ENCODE results near the gene TKFC.

DNA sequence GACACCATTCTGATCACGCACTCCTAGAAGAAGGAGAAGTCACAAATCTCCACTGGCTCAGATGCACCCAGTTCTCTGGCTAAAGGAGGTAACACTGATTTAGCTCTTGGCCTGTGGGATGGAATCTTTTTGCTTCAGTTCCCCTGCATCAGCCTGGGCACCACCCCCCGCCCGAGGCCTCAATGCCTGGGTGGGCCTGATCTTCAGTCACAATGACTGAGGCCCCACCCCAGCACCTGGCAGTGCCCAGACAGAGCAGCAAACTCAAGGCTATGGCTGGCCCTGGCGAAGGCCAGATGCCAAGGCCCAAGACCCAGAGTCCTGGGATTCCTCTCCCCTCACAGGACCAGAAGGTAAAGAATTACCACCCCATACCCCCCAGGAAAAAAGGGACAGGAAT lies 23.7 kb downstream of the TKFC start:
- TF ChIP-seq, protein P1, sequence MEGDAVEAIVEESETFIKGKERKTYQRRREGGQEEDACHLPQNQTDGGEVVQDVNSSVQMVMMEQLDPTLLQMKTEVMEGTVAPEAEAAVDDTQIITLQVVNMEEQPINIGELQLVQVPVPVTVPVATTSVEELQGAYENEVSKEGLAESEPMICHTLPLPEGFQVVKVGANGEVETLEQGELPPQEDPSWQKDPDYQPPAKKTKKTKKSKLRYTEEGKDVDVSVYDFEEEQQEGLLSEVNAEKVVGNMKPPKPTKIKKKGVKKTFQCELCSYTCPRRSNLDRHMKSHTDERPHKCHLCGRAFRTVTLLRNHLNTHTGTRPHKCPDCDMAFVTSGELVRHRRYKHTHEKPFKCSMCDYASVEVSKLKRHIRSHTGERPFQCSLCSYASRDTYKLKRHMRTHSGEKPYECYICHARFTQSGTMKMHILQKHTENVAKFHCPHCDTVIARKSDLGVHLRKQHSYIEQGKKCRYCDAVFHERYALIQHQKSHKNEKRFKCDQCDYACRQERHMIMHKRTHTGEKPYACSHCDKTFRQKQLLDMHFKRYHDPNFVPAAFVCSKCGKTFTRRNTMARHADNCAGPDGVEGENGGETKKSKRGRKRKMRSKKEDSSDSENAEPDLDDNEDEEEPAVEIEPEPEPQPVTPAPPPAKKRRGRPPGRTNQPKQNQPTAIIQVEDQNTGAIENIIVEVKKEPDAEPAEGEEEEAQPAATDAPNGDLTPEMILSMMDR (conservative IDR thresholded peaks at IDR 0.05), result no peak
- TF ChIP-seq EZH2 (IDR thresholded peaks at IDR 0.05; ENCODE audit: low read depth), result no peak

Data from PC-9 (cell line).